Gastrocnemius medialis (tissue), 4 donors: ENCODE data around the gene ADNP2.

Experiments
- POLR2A ChIP-seq, 2 donors: fragments of 450-650 bp; IDR thresholded peaks; one replicate each; pipeline ENCODE4 v1.6.1; 2017; ENCODE audit warnings: antibody characterized with exemption in 2 of 2, mild to moderate bottlenecking in 2 of 2, moderate library complexity in 2 of 2
- TF ChIP-seq, protein P1 (sequence below), 5 experiments: fragments of 450-650 bp in 3 of 5; fragments of 200-600 bp in 2 of 5; sonication (generic) in 2 of 5; IDR thresholded peaks in 4 of 5; conservative IDR thresholded peaks in 1 of 5; 1 replicate in 4 of 5; 2 replicates in 1 of 5; pipeline ENCODE4 v1.5.1; 2016 to 2019; ENCODE audit warnings: antibody characterized with exemption in 5 of 5, mild to moderate bottlenecking in 3 of 5, moderate library complexity in 3 of 5

DNA sequence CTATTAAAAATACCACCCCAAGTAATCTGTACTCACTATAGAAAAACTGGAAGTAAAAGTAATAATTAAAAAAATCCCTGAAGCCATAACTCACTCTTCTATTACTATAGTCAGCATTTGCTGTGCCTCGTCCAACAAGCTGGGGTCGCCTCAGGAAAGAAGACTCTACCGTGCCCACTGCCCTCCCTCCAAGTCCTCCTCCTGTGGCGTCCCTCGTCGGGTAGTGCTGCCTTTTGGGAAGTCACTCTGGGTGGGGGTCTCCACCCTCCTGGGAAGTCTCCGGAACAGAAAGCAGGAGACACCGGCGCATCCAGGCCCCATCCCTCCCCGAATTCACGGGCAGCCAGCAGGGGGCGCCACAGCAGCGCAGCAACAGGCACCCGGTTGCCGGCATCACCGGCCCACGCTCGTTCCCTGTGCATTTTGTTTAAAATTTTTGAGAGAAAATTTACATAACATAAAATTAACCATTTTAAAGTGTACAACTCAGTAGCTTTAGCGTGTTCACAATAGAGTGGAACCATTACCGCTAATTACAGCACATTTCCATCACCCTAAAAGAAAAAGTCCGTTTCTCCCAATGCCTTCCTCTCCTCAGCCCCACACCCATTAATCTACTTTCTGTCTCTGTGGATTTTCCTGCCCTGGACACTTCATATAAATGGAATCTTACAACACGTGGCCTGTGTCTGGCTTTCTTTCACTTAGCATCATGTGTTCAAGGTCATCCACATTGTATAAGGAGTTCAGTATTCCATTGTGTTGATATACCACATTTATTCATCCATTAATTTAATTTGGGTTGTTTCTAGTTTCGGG lies 62.2 kb downstream of the ADNP2 start:
- no peak for TF ChIP-seq POLR2A (IDR thresholded peaks at IDR 0.05)
- TF ChIP-seq, protein P1, sequence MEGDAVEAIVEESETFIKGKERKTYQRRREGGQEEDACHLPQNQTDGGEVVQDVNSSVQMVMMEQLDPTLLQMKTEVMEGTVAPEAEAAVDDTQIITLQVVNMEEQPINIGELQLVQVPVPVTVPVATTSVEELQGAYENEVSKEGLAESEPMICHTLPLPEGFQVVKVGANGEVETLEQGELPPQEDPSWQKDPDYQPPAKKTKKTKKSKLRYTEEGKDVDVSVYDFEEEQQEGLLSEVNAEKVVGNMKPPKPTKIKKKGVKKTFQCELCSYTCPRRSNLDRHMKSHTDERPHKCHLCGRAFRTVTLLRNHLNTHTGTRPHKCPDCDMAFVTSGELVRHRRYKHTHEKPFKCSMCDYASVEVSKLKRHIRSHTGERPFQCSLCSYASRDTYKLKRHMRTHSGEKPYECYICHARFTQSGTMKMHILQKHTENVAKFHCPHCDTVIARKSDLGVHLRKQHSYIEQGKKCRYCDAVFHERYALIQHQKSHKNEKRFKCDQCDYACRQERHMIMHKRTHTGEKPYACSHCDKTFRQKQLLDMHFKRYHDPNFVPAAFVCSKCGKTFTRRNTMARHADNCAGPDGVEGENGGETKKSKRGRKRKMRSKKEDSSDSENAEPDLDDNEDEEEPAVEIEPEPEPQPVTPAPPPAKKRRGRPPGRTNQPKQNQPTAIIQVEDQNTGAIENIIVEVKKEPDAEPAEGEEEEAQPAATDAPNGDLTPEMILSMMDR (IDR thresholded peaks at IDR 0.05 in 4 of 5, conservative IDR thresholded peaks at IDR 0.05 in 1 of 5) = peak; percentile 7 to 66 (median 59)
